Measurements from ENCODE around the gene TOPBP1. TPM values are rescaled to one million over a fixed set of nuclear protein-coding genes. Genes with fewer than 3 reads are reported as not detected.

Gene TOPBP1
- total and polyA plus RNA-seq, 9 of the 15 experiments (the other 6 are each of a cell fraction or from before 2014, with no cell fraction given), result 16.6 to 77.6 (median 58.2) TPM

DNA sequence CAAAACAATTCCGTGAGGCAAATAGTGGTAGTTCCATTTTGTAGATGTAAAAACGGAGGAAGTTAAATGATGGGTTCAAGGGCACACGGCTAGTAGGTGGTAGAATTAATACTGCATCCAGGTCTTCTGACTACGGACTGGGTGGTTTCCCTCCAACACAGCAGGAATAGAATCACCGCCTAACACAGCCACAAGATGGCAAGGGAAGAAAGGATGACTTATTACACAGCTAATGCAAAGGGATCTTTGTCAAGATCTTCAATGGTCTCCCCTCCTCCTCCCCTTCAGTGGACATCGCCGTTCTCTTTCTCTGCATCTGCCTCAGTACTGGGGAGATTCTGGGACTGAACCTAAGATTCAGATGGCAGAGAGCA is 524 bp upstream of the TOPBP1 start:
- intact Hi-C loops (cut with micrococcal nuclease), result loop anchor here (2.0 to 5.0 kb wide), 3 partner anchors 85 to 240 kb away; partner anchors contain the start of genes SRPRB and TF
- H3K4me1 ChIP-seq (replicated peaks in 1 of 2; ENCODE audit: control insufficient read depth in 2 of 2, insufficient read depth in 2 of 2, low read length in 2 of 2), result peaks cover 0 to 15% of the 10 kb centered on the region in 2 experiments; a peak in 2 of 5 replicates
- no peaks in the 10 kb centered on the region for H3K9me1 ChIP-seq (ENCODE audit: control insufficient read depth, insufficient read depth, low read length)
- no peaks in the 10 kb centered on the region for H3K9me3 ChIP-seq (replicated peaks; ENCODE audit: control insufficient read depth, insufficient read depth, low read depth, low read length)
- ChIA-PET CTCF (ENCODE audit: low intra/inter-chr PET ratio) (interaction anchor here (1.1 kb wide), 1 partner anchor 264 kb away, joined by 3 read pairs; no protein-coding TSS in a partner anchor), POLR2A (interaction anchor here (1.0 to 1.6 kb wide), 5 partner anchors 12 to 144 kb away, joined by 3 to 5 read pairs (median 4); no protein-coding TSS in a partner anchor)
- in situ Hi-C loops (cut with MboI), result loop anchor here (25.0 kb wide), 1 partner anchor 250 kb away; no protein-coding TSS in a partner anchor
- FAIRE-seq, result peak; percentile 79
- BruUV-seq (replicated peaks), result TSS peak; percentile 91
- H3K27ac ChIP-seq (ENCODE audit: extremely low read depth, low read depth, low read length), result peak overlapping the region; percentile 97
- H4K20me1 ChIP-seq (replicated peaks; ENCODE audit: control insufficient read depth, insufficient read depth, low read length), result no peaks in the 10 kb centered on the region
- H3K79me2 ChIP-seq (ENCODE audit: control insufficient read depth, insufficient read depth, low read length), result peaks cover 46% of the 10 kb centered on the region
- 0% methylated on average over 7 of the region's 7 CpGs for WGBS (ENCODE audit: insufficient coverage, low coverage, missing lambda C conversion rate)
- peak; percentile 81 for ATAC-seq
- H3K4me2 ChIP-seq (ENCODE audit: insufficient read depth, low read length), result peak overlapping the region; percentile 93
- H3K9ac ChIP-seq (ENCODE audit: insufficient read depth in 1 of 2, low read depth in 2 of 2, low read length in 2 of 2), result peak overlapping the region; percentile 89 to 98; a peak in 3 of 4 replicates
- H3K4me3 ChIP-seq, result peak overlapping the region; percentile 99
- peak; percentile 32 to 56 (median 36) for DNase-seq (ENCODE audit: extremely low read depth in 1 of 4, low spot score in 3 of 4)
- peak overlapping the region; percentile 87 for H2AFZ ChIP-seq (ENCODE audit: low read depth, low read length)
- peaks cover 30% of the 10 kb centered on the region; the same call in 2 of the 3 replicates for H3K36me3 ChIP-seq (ENCODE audit: control insufficient read depth, insufficient read depth, low read length)
- no peaks in the 10 kb centered on the region for H3K27me3 ChIP-seq (ENCODE audit: control insufficient read depth in 2 of 2, insufficient read depth in 2 of 2, low read length in 2 of 2)
- TF ChIP-seq, protein P1, sequence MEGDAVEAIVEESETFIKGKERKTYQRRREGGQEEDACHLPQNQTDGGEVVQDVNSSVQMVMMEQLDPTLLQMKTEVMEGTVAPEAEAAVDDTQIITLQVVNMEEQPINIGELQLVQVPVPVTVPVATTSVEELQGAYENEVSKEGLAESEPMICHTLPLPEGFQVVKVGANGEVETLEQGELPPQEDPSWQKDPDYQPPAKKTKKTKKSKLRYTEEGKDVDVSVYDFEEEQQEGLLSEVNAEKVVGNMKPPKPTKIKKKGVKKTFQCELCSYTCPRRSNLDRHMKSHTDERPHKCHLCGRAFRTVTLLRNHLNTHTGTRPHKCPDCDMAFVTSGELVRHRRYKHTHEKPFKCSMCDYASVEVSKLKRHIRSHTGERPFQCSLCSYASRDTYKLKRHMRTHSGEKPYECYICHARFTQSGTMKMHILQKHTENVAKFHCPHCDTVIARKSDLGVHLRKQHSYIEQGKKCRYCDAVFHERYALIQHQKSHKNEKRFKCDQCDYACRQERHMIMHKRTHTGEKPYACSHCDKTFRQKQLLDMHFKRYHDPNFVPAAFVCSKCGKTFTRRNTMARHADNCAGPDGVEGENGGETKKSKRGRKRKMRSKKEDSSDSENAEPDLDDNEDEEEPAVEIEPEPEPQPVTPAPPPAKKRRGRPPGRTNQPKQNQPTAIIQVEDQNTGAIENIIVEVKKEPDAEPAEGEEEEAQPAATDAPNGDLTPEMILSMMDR (IDR thresholded peaks at IDR 0.05 in 2 of 3, conservative IDR thresholded peaks at IDR 0.05 in 1 of 3; ENCODE audit: insufficient read depth in 2 of 3, low read depth in 1 of 3, low read length in 3 of 3), result peak in 2 of 3 experiments; percentile 20 to 23; a peak in 1 of 6 replicates
- TF ChIP-seq SMARCE1 (IDR thresholded peaks at IDR 0.05) (no peak), ZNF717 (CRISPR knock-in tag; IDR thresholded peaks at IDR 0.05) (no peak), DPF2 (IDR thresholded peaks at IDR 0.05) (peak; percentile 25; the same call in 1 of the 2 replicates), PHB2 (IDR thresholded peaks at IDR 0.05; ENCODE audit: low read depth) (no peak), CHD1 (IDR thresholded peaks at IDR 0.05; ENCODE audit: low read length) (peak; percentile 12), MCM7 (IDR thresholded peaks at IDR 0.05) (no peak), ZNF696 (CRISPR knock-in tag; conservative IDR thresholded peaks at IDR 0.05) (no peak), KDM1A (IDR thresholded peaks at IDR 0.05) (0 out of 4 replicates have a peak, but pooled peaks of 1 of the 2 experiments have one; percentile 15), RAD21 (CRISPR knock-in tag; conservative IDR thresholded peaks at IDR 0.05 in 1 of 2, IDR thresholded peaks at IDR 0.05 in 1 of 2) (peak; percentile 9 to 35; a peak in 1 of 4 replicates), MBD2 (IDR thresholded peaks at IDR 0.05; ENCODE audit: borderline replicate concordance, low read depth) (0 out of 2 replicates have a peak, but pooled peaks have one; percentile 1)
- TF ChIP-seq, protein P2, sequence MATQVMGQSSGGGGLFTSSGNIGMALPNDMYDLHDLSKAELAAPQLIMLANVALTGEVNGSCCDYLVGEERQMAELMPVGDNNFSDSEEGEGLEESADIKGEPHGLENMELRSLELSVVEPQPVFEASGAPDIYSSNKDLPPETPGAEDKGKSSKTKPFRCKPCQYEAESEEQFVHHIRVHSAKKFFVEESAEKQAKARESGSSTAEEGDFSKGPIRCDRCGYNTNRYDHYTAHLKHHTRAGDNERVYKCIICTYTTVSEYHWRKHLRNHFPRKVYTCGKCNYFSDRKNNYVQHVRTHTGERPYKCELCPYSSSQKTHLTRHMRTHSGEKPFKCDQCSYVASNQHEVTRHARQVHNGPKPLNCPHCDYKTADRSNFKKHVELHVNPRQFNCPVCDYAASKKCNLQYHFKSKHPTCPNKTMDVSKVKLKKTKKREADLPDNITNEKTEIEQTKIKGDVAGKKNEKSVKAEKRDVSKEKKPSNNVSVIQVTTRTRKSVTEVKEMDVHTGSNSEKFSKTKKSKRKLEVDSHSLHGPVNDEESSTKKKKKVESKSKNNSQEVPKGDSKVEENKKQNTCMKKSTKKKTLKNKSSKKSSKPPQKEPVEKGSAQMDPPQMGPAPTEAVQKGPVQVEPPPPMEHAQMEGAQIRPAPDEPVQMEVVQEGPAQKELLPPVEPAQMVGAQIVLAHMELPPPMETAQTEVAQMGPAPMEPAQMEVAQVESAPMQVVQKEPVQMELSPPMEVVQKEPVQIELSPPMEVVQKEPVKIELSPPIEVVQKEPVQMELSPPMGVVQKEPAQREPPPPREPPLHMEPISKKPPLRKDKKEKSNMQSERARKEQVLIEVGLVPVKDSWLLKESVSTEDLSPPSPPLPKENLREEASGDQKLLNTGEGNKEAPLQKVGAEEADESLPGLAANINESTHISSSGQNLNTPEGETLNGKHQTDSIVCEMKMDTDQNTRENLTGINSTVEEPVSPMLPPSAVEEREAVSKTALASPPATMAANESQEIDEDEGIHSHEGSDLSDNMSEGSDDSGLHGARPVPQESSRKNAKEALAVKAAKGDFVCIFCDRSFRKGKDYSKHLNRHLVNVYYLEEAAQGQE (IDR thresholded peaks at IDR 0.05; ENCODE audit: borderline replicate concordance), result peak; percentile 19; the same call in 1 of the 2 replicates
- TF ChIP-seq, protein P2 (CRISPR knock-in tag; IDR thresholded peaks at IDR 0.05; ENCODE audit: low read depth), result no peak
